Measurements from ENCODE around the gene HTR5A.
"Not testable (repeated sequence)": the region's sequence is repeated elsewhere in the genome, so short reads cannot be mapped to it uniquely, and the experiment has no call there.

HTR5A gene

DNA sequence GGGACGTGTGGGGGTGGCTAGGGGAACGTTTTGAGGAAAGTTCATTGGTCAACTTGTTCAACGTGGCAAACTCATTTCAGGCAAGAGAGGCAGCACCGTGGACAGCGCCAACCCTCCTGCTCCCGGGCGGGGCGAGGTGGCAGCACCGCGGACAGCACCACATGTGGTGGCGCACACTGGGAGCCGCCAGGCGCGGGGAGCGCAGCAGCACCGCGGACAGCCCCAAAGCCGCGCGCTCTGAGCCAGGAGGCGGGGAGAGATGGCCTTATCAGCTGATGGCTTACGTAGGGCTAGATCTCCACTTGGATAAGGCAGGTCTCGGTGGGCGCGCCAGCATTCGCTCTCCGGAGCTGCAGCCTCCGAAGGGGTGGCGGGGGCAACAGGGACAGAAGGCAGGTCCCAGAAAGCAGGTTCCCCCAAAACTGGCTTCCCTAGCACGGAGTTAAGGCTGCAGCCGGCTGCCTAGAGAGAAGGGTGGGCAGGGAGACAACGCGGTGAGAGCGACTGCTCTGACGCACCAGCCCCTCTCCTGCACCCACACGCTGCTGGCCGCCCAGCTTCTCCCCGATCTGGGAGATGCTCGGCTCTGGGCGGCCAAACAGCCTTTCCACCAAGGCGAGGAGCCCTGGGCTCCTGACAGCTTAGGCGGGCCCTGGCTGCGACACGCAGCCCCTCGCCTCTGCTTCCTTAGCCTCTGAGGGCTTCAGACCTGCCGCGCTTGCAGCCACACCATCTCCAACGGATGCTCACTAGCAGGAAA, at the start of gene HTR5A:
TSS of gene HTR5A (plus strand) at position 333 of the 760 bp plus-strand sequence. CDS start 576 bp downstream, outside the sequence.
- Mint-ChIP-seq H3K36me3 (no peaks in the 10 kb centered on the region), H3K27ac (no peak within 1 kb of the TSS), H3K4me1 (no peaks in the 10 kb centered on the region), H3K9me3 (no peaks in the 10 kb centered on the region), H3K4me3 (no peak within 1 kb of the TSS), H3K27me3 (peaks cover 27% of the 10 kb centered on the region)

DNA sequence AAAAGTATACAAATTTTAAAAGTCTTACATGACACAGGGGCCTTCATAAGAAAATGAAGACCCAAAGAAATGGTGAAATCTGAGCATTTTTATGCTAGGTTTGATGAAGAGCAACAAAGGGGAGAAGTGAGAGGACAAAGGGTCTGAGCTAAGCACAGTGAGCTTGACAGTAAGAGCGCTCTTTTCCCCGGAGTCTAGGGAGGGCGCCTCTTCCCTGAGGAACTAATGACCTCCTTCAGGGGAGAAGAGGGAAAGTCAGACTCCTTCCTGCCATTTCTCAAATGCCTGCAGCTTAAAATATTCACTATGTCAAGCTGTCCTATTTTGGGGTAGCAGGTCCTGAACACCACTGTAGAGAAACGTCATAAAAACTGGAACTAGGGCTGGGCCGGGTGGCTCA, 49.1 kb upstream of the HTR5A start:
- Mint-ChIP-seq H3K9me3 (no peaks in the 10 kb centered on the region), H3K27me3 (peaks cover 2% of the 10 kb centered on the region), H3K4me1 (no peaks in the 10 kb centered on the region), H3K4me3 (no peak overlapping the region), H3K27ac (no peak overlapping the region), H3K36me3 (no peaks in the 10 kb centered on the region)

DNA sequence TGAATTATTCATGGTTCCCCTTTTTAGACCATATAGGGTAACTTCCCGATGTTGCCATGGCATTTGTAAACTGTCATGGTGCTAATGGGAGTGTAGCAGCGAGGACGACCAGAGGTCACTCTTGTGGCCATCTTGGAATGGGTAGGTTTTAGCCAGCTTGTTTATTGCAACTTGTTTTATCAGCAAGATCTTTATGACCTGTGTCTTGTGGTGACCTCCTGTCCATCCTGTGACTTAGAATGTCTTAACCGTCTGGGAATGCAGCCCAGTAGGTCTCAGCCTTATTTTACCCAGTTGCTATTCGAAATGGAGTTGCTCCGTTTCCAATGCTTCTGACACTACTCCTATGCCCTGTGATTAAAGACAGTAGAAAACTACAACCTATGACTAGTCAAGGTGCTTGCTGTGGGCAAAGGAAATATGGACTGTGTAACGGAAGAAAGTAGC, 48.4 kb upstream of the HTR5A start:
- Mint-ChIP-seq H3K4me1 (no peaks in the 10 kb centered on the region), H3K9me3 (no peaks in the 10 kb centered on the region), H3K36me3 (no peaks in the 10 kb centered on the region), H3K4me3 (no peak overlapping the region), H3K27me3 (peaks cover 2% of the 10 kb centered on the region), H3K27ac (no peak overlapping the region)

DNA sequence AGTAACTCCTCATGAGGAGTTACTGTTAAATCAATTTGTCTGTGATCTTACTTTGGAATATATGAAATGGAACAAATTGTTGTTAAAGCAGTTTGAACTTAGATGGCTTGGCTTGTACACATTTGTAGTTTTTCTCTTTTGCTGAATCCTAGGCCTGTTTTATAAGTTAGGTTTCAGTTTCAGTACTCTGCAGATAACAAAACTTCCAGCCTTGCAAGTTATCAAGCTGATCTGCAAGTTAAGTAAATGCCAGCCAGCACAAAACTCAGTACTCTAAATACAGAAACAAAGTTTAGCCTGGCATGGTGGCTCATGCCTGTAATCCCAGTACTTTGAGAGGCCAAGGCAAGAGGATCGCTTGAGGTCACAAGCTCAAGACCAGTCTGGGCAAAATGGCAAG, 42.2 kb upstream of the HTR5A start:
- H3K27ac Mint-ChIP-seq = no peak overlapping the region
- no peaks in the 10 kb centered on the region for H3K36me3 Mint-ChIP-seq
- no peak overlapping the region for H3K4me3 Mint-ChIP-seq
- H3K27me3 Mint-ChIP-seq = peaks cover 2% of the 10 kb centered on the region
- H3K4me1 Mint-ChIP-seq = no peaks in the 10 kb centered on the region
- H3K9me3 Mint-ChIP-seq = no peaks in the 10 kb centered on the region

DNA sequence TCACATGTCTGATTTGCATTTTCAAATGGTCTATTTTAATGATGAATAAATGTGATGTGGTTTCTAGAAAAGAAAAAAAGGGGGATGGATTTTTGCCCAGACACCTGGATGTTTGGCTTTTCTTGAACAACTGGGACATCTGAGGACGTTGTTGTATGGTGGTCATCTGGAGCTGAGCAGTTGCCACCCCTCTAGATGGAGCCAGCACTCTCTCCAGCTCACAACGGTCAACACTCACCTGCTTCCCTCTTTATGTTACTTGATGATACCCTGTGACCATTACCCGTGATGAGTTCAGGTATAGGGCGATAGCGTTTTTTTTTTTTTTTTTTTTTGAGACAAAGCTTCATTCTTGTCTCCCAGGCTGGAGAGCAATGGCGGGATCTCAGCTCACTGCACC, 37.1 kb upstream of the HTR5A start:
- Mint-ChIP-seq H3K36me3 (no peaks in the 10 kb centered on the region), H3K4me1 (no peaks in the 10 kb centered on the region), H3K27me3 (peaks cover 1% of the 10 kb centered on the region), H3K4me3 (no peak overlapping the region), H3K9me3 (no peaks in the 10 kb centered on the region), H3K27ac (no peak overlapping the region)

DNA sequence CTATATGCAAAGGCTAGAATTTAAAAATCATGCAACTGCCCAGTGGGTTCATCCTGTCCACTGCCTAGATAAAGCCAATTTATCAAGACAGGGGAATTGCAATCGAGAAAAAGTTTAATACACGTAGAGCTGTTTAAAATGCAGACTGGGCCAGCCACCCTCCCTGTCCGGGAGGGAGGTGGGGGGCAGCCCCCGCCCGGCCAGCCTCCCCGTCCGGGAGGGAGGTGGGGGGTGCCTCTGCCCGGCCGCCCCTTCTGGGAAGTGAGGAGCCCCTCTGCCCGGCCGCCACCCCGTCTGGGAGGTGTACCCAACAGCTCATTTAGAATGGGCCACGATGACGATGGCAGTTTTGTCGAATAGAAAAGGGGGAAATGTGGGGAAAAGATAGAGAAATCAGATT, 35.6 kb upstream of the HTR5A start:
- H3K4me1 Mint-ChIP-seq, H3K27me3 Mint-ChIP-seq, H3K9me3 Mint-ChIP-seq, H3K27ac Mint-ChIP-seq, H3K36me3 Mint-ChIP-seq, H3K4me3 Mint-ChIP-seq: not testable (repeated sequence)

DNA sequence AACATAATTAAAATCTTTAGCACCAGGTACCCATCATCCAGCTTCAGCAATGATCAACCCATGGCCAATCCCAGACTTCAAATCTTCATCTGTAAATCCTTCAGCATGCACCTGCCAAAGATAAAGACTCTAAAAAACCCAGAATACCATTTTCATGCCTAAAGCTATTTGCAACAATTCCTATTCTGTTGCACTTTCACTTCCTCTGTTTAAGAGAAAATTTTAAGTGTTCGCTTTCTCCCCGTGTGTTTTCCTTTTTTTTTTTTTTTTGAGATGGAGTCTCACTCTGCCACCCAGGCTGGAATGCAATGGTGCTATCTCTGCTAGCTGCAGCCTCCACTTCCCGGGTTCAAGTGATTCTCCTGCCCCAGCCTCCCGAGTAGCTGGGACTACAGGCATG, 31.8 kb upstream of the HTR5A start:
- peaks cover 10% of the 10 kb centered on the region for H3K27me3 Mint-ChIP-seq
- H3K9me3 Mint-ChIP-seq = no peaks in the 10 kb centered on the region
- H3K4me3 Mint-ChIP-seq = no peak overlapping the region
- no peaks in the 10 kb centered on the region for H3K4me1 Mint-ChIP-seq
- no peak overlapping the region for H3K27ac Mint-ChIP-seq
- H3K36me3 Mint-ChIP-seq = no peaks in the 10 kb centered on the region

DNA sequence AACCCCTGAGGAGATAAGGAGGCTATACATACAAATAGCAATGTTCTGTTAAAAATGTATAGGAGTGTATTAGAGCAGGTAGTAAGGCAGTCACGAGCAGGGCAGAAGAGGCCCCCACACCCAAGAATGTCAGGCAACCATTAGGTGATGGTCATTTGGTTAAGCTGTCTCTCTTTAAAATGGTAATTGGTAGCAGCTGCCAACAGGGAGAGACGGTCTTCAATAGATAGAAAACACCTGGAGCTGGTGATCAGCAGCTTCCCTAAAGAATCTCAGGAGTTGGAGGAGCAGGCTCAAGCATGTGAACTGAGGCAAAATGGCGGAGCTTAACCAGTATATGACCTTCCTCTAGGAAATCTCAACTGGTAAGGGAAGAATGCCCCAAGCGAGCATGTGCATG, 26.4 kb upstream of the HTR5A start:
- H3K27ac Mint-ChIP-seq = no peak overlapping the region
- H3K27me3 Mint-ChIP-seq = peaks cover 14% of the 10 kb centered on the region
- no peaks in the 10 kb centered on the region for H3K9me3 Mint-ChIP-seq
- no peaks in the 10 kb centered on the region for H3K36me3 Mint-ChIP-seq
- no peaks in the 10 kb centered on the region for H3K4me1 Mint-ChIP-seq
- H3K4me3 Mint-ChIP-seq = no peak overlapping the region

DNA sequence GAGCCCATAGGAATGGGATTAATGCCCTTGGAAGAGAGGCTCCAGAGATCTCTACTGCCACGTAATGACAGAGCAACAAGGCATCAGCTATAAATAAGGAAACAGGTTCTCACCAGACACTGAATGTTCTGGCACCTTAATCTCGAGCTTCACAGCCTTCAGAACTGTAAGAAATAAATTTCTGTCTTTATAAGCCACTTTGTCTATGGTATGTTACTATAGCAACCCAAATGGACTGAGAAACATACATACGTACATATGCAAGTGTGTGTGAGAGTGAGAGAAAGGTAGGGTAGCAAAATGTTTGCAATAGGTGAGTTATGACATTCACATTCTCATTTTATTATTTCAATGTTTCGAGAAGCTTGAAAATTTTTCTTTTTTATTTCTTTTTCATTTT, 22.1 kb upstream of the HTR5A start:
- no peaks in the 10 kb centered on the region for H3K4me1 Mint-ChIP-seq
- no peaks in the 10 kb centered on the region for H3K9me3 Mint-ChIP-seq
- no peaks in the 10 kb centered on the region for H3K36me3 Mint-ChIP-seq
- no peak overlapping the region for H3K4me3 Mint-ChIP-seq
- H3K27me3 Mint-ChIP-seq = peaks cover 10% of the 10 kb centered on the region
- H3K27ac Mint-ChIP-seq = no peak overlapping the region

DNA sequence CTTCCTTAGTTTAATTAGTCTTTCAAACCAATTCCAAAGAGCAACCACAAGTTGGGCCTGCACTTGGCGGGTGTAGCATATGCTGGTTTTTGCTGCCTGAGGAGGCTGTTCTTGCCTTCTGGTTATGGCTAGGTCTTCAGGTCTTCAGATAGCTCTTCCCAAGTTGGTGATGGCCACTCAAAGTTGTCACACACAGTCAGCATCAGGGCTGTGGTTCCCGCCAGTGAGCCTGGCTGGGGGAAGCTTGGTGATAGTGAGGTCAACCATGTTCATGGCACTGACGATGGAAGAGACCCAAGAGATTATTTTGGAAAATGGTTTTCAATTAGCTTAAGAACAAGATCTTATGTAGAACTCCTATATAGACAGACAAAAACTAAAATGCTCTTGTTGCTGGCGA, 18.8 kb upstream of the HTR5A start:
- Mint-ChIP-seq H3K36me3 (no peaks in the 10 kb centered on the region), H3K27ac (no peak overlapping the region), H3K9me3 (no peaks in the 10 kb centered on the region), H3K4me1 (no peaks in the 10 kb centered on the region), H3K27me3 (peaks cover 4% of the 10 kb centered on the region), H3K4me3 (no peak overlapping the region)

DNA sequence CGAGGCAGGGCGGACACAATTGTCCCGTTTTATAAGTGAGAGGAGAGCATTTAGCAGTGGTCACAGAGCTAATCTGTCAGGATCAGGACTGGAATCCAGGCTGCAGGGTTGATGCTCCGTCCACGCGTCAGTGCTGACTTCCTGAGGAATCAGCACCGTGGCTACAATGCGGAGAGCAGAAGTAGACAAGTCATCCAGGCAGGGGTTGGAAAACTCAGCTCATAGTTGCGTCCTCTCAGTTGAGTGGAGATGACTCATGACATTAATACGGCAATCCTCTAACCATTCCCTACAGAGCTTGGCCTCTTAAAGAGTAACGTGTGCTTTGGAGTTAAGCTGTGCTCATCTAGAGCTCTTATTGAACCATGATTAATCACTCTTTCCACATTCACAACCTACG, 17.1 kb upstream of the HTR5A start:
- no peaks in the 10 kb centered on the region for H3K9me3 Mint-ChIP-seq
- H3K27ac Mint-ChIP-seq = no peak overlapping the region
- no peaks in the 10 kb centered on the region for H3K36me3 Mint-ChIP-seq
- no peaks in the 10 kb centered on the region for H3K4me1 Mint-ChIP-seq
- peaks cover 5% of the 10 kb centered on the region for H3K27me3 Mint-ChIP-seq
- H3K4me3 Mint-ChIP-seq = no peak overlapping the region

DNA sequence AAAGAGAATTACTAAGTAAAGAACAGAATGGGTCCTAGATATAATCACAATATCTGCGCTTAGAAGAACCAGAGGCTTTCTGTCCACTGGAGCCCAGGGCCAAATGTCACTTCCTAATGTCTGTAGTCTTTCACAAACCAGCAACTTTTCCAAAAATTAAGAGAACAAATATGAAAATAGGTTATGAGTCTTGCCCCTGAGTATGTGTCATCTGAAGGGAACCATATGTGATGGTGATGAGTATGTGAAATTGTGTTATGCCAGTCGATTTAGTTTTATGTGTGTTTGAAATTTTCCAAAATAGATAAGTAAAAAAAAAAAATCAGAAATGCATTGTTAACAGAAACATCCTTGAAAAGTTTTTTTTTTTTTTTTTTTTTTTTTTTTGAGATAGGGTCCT, 15.4 kb upstream of the HTR5A start:
- no peaks in the 10 kb centered on the region for H3K36me3 Mint-ChIP-seq
- no peaks in the 10 kb centered on the region for H3K9me3 Mint-ChIP-seq
- H3K4me1 Mint-ChIP-seq = no peaks in the 10 kb centered on the region
- no peak overlapping the region for H3K27ac Mint-ChIP-seq
- H3K27me3 Mint-ChIP-seq = peaks cover 6% of the 10 kb centered on the region
- no peak overlapping the region for H3K4me3 Mint-ChIP-seq

DNA sequence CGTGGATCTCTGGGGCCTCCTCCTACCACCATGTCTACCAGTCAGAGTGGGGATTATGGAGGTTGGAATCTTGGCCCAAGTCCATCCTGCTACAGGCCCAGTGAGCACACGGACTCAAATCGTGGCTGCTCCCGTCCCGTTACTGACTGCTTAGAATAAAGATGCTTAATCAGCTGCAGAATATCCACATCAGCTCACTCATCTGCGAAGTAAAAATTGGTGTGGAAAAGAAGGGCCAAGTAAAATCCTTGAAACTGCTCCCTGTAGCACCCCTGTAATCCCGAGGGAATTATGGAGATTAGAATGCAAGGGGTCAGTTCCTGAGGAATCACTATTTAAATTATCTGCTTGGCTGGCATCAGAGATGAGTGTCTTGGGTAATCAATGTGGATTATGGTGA, 13.0 kb upstream of the HTR5A start:
- Mint-ChIP-seq H3K4me1 (no peaks in the 10 kb centered on the region), H3K4me3 (no peak overlapping the region), H3K27ac (no peak overlapping the region), H3K36me3 (no peaks in the 10 kb centered on the region), H3K27me3 (peaks cover 8% of the 10 kb centered on the region), H3K9me3 (no peaks in the 10 kb centered on the region)

DNA sequence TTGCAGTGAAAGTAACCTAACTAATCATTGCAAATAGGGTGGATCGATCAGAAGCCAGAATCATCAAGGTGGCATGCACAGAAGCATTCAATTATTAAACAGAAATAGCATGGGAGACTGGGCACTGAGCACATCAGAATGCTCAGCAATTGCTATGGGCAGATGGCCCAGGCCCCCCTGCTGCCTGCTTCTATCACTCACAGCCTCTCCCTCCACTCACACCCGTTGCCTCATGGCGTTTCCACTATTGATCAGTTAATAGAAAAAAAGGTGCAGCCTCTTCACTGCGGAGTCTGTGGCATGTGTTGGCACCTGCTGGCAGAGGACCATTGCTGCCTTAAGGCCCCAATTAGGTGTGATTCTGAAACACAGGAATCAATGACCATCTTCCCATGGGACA, 11.2 kb upstream of the HTR5A start:
- Mint-ChIP-seq H3K27ac (no peak overlapping the region), H3K4me1 (no peaks in the 10 kb centered on the region), H3K36me3 (no peaks in the 10 kb centered on the region), H3K4me3 (no peak overlapping the region), H3K27me3 (peaks cover 8% of the 10 kb centered on the region), H3K9me3 (no peaks in the 10 kb centered on the region)

DNA sequence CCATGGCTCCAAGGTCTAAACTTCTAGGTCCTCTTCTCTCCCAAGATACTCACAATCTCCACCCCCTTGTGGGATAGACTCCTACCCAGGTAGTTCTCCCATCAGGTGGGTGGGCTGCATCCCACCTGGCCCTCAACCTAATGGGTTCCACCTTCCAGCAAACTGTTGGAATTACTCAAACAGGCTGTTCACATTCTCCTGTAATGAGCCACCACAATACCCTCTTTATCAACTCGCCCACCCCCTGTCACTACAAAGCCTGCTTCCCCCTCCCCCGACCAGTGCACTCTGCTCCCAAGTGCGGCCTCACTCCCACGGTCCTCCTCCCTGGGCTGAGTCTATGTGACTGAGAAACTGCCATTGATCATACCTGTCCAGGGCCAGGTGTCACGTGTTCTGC, 10.4 kb upstream of the HTR5A start:
- H3K4me3 Mint-ChIP-seq = no peak overlapping the region

DNA sequence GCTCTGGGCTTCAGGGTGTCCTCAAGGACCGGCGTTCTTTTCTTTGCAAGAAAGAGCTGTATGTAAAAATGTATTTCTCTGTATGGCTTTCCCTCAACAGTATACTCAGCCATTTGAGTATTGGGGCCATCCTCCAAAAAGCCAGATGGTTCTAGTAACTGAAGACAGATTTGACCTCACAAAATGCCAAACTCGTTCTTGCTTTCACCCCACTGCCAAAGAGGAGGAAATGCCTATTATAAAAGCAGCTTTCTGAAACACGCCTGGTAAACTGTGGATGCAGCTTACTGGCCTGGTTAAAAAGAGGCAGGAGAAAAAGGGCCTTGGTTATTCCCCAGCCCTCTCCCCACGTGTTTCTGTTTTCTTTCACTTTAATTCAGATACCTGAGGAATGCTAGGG, 7.7 kb upstream of the HTR5A start:
- no peaks in the 10 kb centered on the region for H3K4me1 Mint-ChIP-seq
- H3K27ac Mint-ChIP-seq = no peak overlapping the region
- no peaks in the 10 kb centered on the region for H3K9me3 Mint-ChIP-seq
- peaks cover 15% of the 10 kb centered on the region for H3K27me3 Mint-ChIP-seq
- no peaks in the 10 kb centered on the region for H3K36me3 Mint-ChIP-seq
- no peak overlapping the region for H3K4me3 Mint-ChIP-seq

More for the DNA sequence above, 10.4 kb upstream of the HTR5A start:
- peaks cover 11% of the 10 kb centered on the region for H3K27me3 Mint-ChIP-seq
- no peaks in the 10 kb centered on the region for H3K4me1 Mint-ChIP-seq
- no peaks in the 10 kb centered on the region for H3K36me3 Mint-ChIP-seq
- no peaks in the 10 kb centered on the region for H3K9me3 Mint-ChIP-seq
- no peak overlapping the region for H3K27ac Mint-ChIP-seq

DNA sequence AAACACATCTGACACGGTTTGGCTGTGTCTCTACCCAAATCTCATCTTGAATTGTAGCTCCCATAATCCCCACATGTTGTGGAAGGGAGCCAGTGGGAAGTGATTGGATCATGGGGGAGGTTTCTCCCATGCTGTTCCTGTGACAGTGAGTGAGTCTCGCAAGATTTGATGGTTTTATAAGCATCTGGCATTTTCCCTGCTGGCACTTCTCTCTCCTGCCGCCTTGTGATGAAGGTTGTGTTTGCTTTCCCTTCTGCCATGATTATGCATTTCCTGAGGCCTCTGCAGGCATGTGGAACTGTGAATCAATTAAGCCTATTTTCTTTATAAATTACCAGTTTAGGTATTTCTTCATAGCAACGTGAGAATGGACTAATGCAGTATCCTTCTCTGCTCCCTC, 5.9 kb upstream of the HTR5A start:
- H3K27ac Mint-ChIP-seq = no peak overlapping the region
- no peaks in the 10 kb centered on the region for H3K9me3 Mint-ChIP-seq
- H3K36me3 Mint-ChIP-seq = no peaks in the 10 kb centered on the region
- H3K4me3 Mint-ChIP-seq = no peak overlapping the region
- H3K27me3 Mint-ChIP-seq = peaks cover 16% of the 10 kb centered on the region
- H3K4me1 Mint-ChIP-seq = no peaks in the 10 kb centered on the region

Measured in activated naive CD4-positive, alpha-beta T cell treated with anti-CD3 and anti-CD28 coated beads, Interleukin-2, amount 50 U/mL, for 24 hours (primary cell).